HG03469 (cell line): Measurements from ENCODE around the gene HCN1.

ENCODE experiments used
- ATAC-seq: cut with Tn5 transposase; IDR thresholded peaks from one replicate; pipeline ENCODE4 v1.9.1; 2021; ENCODE audit warnings: mild to moderate bottlenecking, moderate library complexity, moderate number of reproducible peaks; ENCODE audit not compliant: unreplicated experiment

Gene HCN1

DNA sequence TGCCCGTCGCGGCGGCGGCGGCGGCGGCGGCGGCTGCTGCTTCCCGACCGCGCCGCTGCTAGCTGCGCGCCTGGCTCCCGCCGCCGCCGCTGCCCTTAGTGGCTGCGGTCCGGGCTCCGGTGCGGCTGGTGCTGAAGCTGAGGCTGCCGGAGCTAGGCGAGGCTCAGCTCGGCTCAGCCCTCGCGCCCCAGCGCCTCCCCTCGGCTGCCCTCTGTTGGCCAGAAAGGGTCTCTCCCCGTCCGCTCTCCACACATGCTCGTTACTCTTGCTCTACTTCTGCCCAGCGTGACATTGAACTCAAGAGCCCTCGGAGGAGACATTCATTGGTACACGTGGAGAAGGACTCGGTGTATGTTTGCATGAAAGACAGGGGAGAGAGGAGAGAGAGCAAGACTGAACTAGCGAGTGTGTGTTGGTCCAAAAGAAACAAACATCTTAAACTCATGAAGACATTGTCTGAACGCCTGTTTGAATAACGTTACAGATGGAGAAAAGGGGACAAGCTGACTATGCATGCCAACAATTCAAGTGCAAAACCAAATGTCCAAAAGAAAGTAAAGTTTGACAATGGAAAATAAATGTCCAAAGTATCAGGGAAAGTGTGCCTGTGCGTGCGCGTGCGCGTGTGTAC lies at the start of gene HCN1:
Gene HCN1, minus strand, starts transcription at position 175 of the 631 bp plus-strand sequence.
- ATAC-seq = peak; percentile 74

DNA sequence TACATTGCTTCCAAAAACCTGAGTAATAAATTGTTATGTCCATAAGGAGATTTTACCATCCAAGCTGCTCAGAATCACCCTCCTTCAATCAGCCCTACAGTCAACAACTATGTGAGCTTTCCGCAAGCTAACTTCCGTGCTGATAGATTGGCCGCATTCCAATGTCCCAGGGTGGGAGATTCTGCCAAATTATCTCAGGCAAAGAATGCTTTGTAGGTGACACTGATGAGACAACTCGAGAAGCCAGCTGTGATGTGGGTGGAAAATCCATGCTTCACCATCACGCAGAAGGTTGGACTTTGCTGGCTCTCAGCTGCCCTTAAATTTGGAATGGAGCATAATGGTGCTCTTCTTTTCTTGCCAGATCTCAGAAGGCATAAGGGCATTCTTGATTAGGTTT lies 44.9 kb upstream of the HCN1 start:
- no peak for ATAC-seq

- no peak for ATAC-seq
These were observed 41.0 kb upstream of the HCN1 start for GRCh38 chr5:45737153-45737552.

DNA sequence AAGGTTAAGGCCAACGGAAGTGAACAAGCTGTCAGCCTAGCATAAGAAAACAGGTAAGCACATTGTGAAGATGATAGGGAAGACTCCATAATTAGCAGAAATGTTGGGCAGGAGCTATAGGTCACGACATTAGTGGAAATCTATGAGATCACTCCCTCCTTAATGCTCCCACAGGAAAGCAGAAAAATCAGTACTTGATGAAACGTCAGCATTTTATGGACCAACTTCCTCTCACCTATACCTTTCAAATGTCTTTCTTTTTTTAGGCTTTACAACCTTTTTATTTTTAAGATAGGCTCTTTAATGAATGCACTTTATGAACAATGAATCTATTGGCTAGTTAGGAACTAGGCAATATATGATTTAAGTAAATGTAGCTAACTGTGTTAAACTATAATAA lies 29.4 kb upstream of the HCN1 start:
- no peak for ATAC-seq

GRCh38 chr5:45697201-45697600 lies 1.0 kb upstream of the HCN1 start:
- no peak for ATAC-seq

DNA sequence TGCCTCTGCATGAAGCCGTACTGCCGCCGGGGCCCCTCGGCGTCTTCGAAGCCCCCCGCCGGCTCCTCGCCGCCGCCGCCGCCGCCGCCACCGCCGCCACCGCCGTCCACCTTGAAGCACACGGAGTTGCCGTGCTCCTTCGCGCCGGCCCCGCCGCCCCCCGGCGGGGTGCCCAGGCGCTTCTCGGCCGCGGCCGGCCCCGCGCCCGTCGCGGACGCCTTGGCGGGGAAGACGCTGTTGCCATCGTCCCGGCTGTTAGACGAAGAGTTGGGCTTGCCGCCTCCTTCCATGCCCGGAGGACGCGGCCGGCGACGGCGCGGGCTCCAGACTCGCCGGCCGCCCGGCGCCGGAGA lies 400 bp downstream of the HCN1 start:
- no peak for ATAC-seq

GRCh38 chr5:45694971-45695803 lies 993 bp downstream of the HCN1 start:
- ATAC-seq = no peak

DNA sequence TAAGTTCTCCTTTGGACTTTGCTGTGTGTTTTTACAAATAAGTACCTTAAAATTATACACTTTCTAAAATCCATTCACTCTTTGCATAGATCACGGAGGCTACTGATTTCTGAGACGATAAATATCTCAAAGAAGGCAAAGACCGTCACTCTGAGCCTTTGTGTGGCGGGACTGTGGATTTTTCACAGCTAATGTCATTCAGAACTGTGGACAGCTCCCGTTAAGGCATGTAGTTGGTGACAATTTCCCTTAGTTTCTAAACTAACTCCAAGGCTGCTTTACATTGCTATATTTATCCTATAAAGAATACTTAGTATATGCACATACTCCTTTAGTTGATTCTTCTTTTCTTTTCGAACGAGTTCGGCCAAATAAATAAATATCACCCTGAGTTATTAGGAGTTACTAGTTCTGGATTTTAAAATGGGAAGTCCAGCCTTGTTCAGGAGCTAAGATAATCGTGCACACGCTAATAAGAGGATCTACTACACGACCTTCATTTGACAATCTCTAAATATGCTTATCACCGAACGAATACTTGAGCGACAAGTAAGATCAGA lies 1.8 kb downstream of the HCN1 start:
- no peak for ATAC-seq

DNA sequence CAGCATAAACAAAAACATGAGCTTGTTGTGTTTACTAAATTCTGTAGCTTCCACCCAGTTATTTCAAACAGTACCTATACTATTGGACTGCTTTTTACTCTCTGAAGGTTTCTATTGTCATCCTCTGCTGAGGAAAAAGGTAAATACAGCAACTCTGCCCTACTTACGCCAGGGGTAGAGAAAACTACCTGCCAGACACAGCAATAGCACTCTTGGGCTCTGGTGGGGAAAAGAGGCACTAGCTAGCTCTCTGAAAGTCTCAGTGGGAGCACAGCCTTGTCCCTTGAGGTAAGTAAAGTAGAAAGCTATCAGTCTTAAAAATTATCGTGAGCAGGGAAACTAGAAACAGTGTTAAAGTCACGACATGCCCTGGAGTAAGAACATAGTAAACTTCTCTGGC lies 3.7 kb downstream of the HCN1 start:
- no peak for ATAC-seq

- ATAC-seq = no peak
These were observed 4.5 kb downstream of the HCN1 start for GRCh38 chr5:45691656-45692055.

- ATAC-seq = no peak
These were observed 8.5 kb downstream of the HCN1 start for GRCh38 chr5:45687701-45688100.

- no peak for ATAC-seq
These were observed 9.6 kb downstream of the HCN1 start for GRCh38 chr5:45686620-45687019.

DNA sequence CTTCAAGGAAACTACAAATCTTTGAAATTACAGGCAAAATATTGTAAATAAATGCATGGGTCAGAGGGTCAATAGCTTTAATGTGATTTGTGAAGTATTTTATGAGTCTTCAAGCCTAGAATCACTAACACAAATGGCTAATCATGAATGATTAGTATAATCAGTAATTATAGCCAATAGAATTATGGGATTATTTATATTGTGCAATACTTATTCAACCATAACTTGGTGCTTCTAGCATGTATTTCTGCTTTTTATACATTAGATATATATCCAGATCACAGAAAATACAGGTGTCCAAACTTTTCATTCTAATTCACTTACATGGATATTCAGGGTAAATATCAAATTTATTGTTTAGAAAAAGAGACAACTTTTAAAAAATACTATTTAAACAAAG lies 12.1 kb downstream of the HCN1 start:
- ATAC-seq = no peak

DNA sequence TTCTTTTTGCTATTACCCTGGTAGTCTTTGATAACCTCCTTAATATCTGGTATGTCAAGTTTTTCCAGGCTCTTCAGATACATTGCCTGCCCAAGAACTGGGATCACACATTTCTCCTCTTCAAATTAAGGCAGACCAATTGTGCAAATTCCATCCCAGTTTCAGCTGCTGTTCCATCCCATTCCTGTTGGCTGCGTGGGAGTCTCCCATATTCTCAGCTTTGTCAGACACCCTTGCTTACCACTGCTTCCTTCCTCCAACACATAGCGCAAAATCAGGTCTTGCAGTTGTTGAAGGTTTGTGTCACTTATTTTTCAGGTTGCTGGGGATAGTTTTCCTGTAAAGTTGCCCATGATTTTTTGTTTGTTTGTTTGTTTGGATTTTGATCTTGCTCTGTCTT lies 15.2 kb downstream of the HCN1 start:
- no peak for ATAC-seq

GRCh38 chr5:45677524-45677923 lies 18.7 kb downstream of the HCN1 start:
- ATAC-seq = no peak

- ATAC-seq = no peak
These were observed 23.9 kb downstream of the HCN1 start for GRCh38 chr5:45672271-45672670.

- ATAC-seq = no peak
These were observed 47.4 kb downstream of the HCN1 start for GRCh38 chr5:45648744-45649143.

- no peak for ATAC-seq
These were observed 53.1 kb downstream of the HCN1 start for GRCh38 chr5:45643056-45643455.

DNA sequence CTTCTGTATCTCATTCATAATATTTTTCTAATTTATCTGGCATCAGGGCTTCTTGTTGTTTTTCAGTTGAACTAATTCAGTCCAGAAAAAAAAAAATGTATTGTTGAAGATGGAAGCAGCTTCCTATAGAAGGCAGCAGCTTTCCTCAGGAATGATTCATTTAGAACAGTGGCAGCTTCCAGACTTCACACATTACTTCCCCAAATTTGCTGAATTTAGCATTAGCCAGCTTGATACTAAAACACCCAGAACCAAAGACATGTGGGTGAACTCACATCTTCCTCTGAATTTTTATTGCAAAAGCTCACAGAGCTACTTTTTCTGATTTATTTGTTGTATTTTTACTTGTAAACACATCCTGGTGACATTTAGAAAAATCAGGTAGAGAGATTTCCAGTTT lies 53.8 kb downstream of the HCN1 start:
- ATAC-seq = no peak

- no peak for ATAC-seq
These were observed 57.1 kb downstream of the HCN1 start for GRCh38 chr5:45639040-45639439.

DNA sequence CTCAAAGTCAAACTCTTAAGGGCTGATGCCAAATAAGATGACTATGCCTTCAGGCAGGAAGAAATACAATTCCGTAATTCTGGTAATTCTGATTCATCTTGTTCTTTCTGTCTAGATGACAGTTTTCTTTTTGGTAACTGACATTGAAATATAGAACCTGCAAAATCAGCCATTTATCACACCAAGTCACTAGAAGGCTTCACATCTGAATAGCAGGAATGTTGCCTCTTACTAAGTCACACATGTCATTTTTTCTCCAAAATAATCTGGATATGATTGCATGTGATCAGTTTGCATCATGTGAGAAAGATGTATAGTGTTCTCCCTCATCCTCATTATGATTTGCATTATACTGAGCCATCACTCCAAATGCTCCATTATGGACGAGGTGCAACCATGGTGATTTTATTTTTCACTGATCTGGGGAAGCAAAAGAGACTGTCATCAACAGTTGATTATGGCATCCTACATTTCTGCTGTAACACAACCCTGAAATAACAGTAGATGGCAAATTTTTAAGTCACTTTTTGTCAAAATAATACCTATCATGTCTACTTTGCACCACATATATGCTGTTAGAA lies 69.0 kb downstream of the HCN1 start:
- no peak for ATAC-seq

DNA sequence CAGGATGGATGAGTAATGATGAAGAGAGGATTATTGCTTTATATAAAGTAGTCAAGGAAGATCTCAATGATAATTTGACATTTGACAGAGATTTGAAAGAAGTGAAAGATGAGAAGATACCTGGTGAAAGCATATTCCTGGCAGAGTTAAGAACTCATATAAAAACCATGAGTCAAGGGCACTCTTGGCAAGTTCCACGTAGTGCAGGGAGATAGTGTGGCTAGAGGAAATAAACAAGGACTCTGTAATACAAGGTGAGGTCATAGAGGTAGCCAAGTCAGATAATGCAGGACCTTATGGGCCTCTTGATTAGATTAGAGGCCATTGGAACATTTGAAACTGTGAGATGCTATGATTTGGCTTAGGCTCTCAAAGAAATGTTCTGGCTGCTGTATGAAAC lies 72.3 kb downstream of the HCN1 start:
- no peak for ATAC-seq
